Activated T-cell treated with anti-CD3 and anti-CD28 coated beads, Interleukin-2, amount 50 U/mL, for 48 hours (primary cell): ENCODE data around the gene TMC1.

Experiments used
- DNase-seq, 2 experiments: peaks; one replicate each; pipeline ENCODE4 v3.0.0-alpha.2; 2020

Gene TMC1

GRCh38 chr9:72576087-72576486 is 54.7 kb downstream of the TMC1 start:
- no peak for DNase-seq

- no peak for DNase-seq
Measured at GRCh38 chr9:72577212-72577753, 55.9 kb downstream of the TMC1 start.

- DNase-seq: no peak
Measured at GRCh38 chr9:72579190-72579589, 57.8 kb downstream of the TMC1 start.

GRCh38 chr9:72579880-72580550 is 58.6 kb downstream of the TMC1 start:
- DNase-seq: no peak

- DNase-seq: peak; percentile 25 to 30
Measured at GRCh38 chr9:72581694-72582093, 60.3 kb downstream of the TMC1 start.

GRCh38 chr9:72583370-72583769 is 62.0 kb downstream of the TMC1 start:
- no peak for DNase-seq

GRCh38 chr9:72586388-72587130 is 65.2 kb downstream of the TMC1 start:
- no peak for DNase-seq

GRCh38 chr9:72588336-72588735 is 66.9 kb downstream of the TMC1 start:
- DNase-seq: no peak

GRCh38 chr9:72589667-72590521 is 68.5 kb downstream of the TMC1 start:
- DNase-seq: no peak

- no peak for DNase-seq
Measured at GRCh38 chr9:72590824-72591223, 69.4 kb downstream of the TMC1 start.

- peak in 1 of 2 experiments; percentile 24 for DNase-seq
Measured at GRCh38 chr9:72592502-72593403, 71.3 kb downstream of the TMC1 start.

- DNase-seq: no peak
Measured at GRCh38 chr9:72596451-72597180, 75.2 kb downstream of the TMC1 start.

- no peak for DNase-seq
Measured at GRCh38 chr9:72597181-72597517, 75.7 kb downstream of the TMC1 start.

GRCh38 chr9:72597601-72598000 is 76.2 kb downstream of the TMC1 start:
- no peak for DNase-seq

- DNase-seq: no peak
Measured at GRCh38 chr9:72598639-72599038, 77.2 kb downstream of the TMC1 start.

GRCh38 chr9:72599874-72600534 is 78.6 kb downstream of the TMC1 start:
- no peak for DNase-seq

- DNase-seq: no peak
Measured at GRCh38 chr9:72600671-72601070, 79.3 kb downstream of the TMC1 start.

- DNase-seq: no peak
Measured at GRCh38 chr9:72601615-72602014, 80.2 kb downstream of the TMC1 start.

- no peak for DNase-seq
Measured at GRCh38 chr9:72612449-72612848, 91.0 kb downstream of the TMC1 start.

- DNase-seq: no peak
Measured at GRCh38 chr9:72614067-72614466, 92.7 kb downstream of the TMC1 start.

- no peak for DNase-seq
Measured at GRCh38 chr9:72615931-72616330, 94.5 kb downstream of the TMC1 start.
